ENCODE data around the gene SPATA17. TPM values are rescaled to one million over a fixed set of nuclear protein-coding genes. Genes with fewer than 3 reads are reported as not detected.
"Not testable (repeated sequence)": the region's sequence is repeated elsewhere in the genome, so short reads cannot be mapped to it uniquely, and the experiment has no call there.

The SPATA17 gene
- total and polyA plus RNA-seq, 7 donors = 0.34 to 0.56 (median 0.52) TPM; not detected in 2

DNA sequence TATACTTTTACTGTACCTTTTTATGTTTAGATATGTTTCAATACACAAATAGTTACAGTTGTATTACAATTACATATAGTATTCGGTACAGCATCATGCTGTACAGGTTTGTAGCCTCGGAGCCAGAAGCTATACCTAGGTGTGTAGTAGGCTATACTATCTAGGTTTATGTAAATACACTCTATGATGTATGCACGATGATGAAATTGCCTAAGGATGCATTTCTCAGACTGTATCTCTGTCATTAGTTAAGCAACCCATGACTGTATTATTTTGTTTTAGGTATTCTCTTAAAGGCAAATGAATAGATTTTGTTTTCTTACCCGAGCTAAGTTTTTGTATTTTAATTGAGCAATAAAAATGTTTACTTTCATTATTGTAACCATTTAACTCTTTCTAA is 56.4 kb downstream of the SPATA17 start:
- Histone ChIP-seq H3K36me3 (ENCODE audit: insufficient read depth in 1 of 2, low read depth in 1 of 2) (no peaks in the 10 kb centered on the region), H3K4me3 (no peak overlapping the region), H3K27me3 (ENCODE audit: insufficient read depth in 3 of 3, low read length in 2 of 3) (no peaks in the 10 kb centered on the region), H3K4me1 (no peaks in the 10 kb centered on the region), H3K27ac (no peak overlapping the region), H3K9me3 (no peaks in the 10 kb centered on the region)
- TF ChIP-seq, protein P1, sequence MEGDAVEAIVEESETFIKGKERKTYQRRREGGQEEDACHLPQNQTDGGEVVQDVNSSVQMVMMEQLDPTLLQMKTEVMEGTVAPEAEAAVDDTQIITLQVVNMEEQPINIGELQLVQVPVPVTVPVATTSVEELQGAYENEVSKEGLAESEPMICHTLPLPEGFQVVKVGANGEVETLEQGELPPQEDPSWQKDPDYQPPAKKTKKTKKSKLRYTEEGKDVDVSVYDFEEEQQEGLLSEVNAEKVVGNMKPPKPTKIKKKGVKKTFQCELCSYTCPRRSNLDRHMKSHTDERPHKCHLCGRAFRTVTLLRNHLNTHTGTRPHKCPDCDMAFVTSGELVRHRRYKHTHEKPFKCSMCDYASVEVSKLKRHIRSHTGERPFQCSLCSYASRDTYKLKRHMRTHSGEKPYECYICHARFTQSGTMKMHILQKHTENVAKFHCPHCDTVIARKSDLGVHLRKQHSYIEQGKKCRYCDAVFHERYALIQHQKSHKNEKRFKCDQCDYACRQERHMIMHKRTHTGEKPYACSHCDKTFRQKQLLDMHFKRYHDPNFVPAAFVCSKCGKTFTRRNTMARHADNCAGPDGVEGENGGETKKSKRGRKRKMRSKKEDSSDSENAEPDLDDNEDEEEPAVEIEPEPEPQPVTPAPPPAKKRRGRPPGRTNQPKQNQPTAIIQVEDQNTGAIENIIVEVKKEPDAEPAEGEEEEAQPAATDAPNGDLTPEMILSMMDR (IDR thresholded peaks at IDR 0.05) = no peak
- DNase-seq (no peak), ATAC-seq (no peak)
- intact Hi-C loops (cut with DNase I) = no loop called here
- WGBS, 3 donors = 81 to 87% (median 81%) methylated on average over 4 of the region's 4 CpGs

DNA sequence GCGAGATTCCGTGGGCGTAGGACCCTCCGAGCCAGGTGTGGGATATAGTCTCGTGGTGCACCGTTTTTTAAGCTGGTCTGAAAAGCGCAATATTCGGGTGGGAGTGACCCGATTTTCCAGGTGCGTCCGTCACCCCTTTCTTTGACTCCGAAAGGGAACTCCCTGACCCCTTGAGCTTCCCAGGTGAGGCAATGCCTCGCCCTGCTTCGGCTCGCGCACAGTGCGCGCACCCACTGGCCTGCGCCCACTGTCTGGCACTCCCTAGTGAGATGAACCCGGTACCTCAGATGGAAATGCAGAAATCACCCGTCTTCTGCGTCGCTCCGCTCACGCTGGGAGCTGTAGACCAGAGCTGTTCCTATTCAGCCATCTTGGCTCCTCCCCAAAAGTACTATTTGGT is 65.0 kb downstream of the SPATA17 start:
- H3K27me3 ChIP-seq (ENCODE audit: insufficient read depth in 3 of 3, low read length in 2 of 3); ATAC-seq; H3K4me3 ChIP-seq; DNase-seq; H3K4me1 ChIP-seq; H3K27ac ChIP-seq; H3K9me3 ChIP-seq; H3K36me3 ChIP-seq (ENCODE audit: insufficient read depth in 1 of 2, low read depth in 1 of 2); intact Hi-C loops (cut with DNase I): not testable (repeated sequence)
- 95 to 98% (median 97%) methylated on average over 18 to 22 of the region's 25 CpGs for WGBS, 3 donors

DNA sequence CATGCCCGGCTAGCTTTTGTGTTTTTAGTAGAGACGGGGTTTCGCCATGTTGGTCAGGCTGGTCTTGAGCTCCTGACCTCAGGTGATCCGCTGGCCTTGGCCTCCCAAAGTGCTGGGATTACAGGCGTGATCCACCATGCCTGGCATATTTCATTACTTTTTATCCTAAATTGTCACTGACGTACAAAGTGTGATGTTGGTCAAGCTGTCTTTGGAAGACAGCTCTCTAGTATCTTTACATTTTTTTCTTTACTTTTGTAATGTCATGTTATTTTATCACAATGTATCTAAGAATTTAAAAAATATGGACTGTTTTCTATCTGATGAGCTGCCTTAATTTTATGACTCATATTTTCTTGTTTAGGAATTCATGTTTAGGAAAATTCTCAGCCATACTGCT is 72.2 kb downstream of the SPATA17 start:
- no peaks in the 10 kb centered on the region for H3K9me3 ChIP-seq

DNA sequence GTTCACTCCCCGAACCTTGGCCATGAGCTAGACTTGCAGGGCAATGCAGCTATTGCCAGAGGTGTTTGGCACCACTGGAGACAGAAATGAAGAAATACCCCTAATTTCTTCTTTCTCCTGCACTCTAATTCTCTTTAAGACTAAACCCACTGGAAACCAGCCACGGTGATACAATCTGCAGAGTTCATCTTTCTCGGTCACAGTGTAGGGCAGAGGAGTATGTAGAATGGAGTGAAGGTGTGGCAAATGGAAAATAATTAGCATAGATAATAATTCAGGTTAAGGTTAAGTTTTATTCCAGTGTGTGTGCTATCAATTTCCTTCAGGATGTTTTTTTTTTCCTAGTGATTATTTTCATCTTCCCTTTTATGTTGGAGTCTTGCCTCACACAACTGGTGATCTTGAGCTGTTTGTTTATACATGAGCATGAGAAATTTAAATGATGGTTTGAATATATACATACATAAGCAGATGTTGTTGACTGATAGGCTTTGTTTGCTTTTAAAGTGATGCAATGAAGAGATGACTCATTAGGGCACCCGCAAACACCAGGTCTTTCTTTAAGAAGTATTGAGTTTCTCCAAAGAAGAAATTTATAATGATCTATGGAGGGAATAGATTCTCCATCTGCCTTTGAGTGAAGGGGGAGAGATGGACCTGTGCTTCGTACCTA is 81.9 kb downstream of the SPATA17 start:
- intact Hi-C loops (cut with DNase I) = no loop called here
- Histone ChIP-seq H3K27ac (no peak overlapping the region), H3K4me3 (no peak overlapping the region), H3K36me3 (ENCODE audit: insufficient read depth in 1 of 2, low read depth in 1 of 2) (no peaks in the 10 kb centered on the region), H3K9me3 (no peaks in the 10 kb centered on the region), H3K27me3 (ENCODE audit: insufficient read depth in 3 of 3, low read length in 2 of 3) (no peaks in the 10 kb centered on the region), H3K4me1 (no peaks in the 10 kb centered on the region)
- 79 to 87% (median 85%) methylated on average over 5 of the region's 5 CpGs for WGBS, 3 donors
- no peak for ATAC-seq
- TF ChIP-seq, protein P1 (IDR thresholded peaks at IDR 0.05) = no peak
- DNase-seq = no peak

More for the DNA sequence above, 72.2 kb downstream of the SPATA17 start:
- intact Hi-C loops (cut with DNase I) = no loop called here
- ATAC-seq (no peak), DNase-seq (no peak)
- WGBS, 3 donors = 91 to 95% (median 93%) methylated on average over 6 of the region's 6 CpGs
- Histone ChIP-seq H3K27ac (no peak overlapping the region), H3K36me3 (ENCODE audit: insufficient read depth in 1 of 2, low read depth in 1 of 2) (no peaks in the 10 kb centered on the region), H3K4me3 (no peak overlapping the region), H3K4me1 (no peaks in the 10 kb centered on the region), H3K27me3 (ENCODE audit: insufficient read depth in 3 of 3, low read length in 2 of 3) (no peaks in the 10 kb centered on the region)
- TF ChIP-seq, protein P1 (IDR thresholded peaks at IDR 0.05) = no peak

DNA sequence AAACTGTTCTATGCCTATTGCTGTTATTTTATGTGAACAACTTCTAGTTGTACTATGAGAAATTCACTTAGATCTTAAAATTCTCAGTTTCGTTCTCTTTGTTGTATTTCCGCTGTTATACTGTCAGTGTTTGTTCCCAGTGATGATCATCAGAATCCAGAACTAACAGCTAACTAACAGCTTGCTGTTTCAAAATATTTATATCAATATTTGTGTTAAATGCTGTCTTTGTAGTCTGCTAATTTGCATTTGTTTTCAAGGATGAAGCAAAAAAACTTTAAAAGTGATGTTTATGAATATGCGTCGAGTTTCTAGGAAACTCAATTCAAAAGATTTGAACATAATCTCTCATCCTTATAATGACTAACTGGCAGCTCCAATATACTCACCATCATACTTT is 84.5 kb downstream of the SPATA17 start:
- WGBS, 3 donors = 95 to 97% (median 95%) methylated on average over 4 of the region's 4 CpGs
- no peaks in the 10 kb centered on the region for H3K36me3 ChIP-seq (ENCODE audit: insufficient read depth in 1 of 2, low read depth in 1 of 2)
- H3K27ac ChIP-seq = no peak overlapping the region
- no peaks in the 10 kb centered on the region for H3K9me3 ChIP-seq
- intact Hi-C loops (cut with DNase I) = loop anchor here in 1 of 2 donors (5.0 kb wide), 1 partner anchor 1648 kb away; no protein-coding TSS in a partner anchor
- no peak overlapping the region for H3K4me3 ChIP-seq
- no peak for ATAC-seq
- TF ChIP-seq, protein P1 (IDR thresholded peaks at IDR 0.05) = no peak
- H3K4me1 ChIP-seq = no peaks in the 10 kb centered on the region
- H3K27me3 ChIP-seq (ENCODE audit: insufficient read depth in 3 of 3, low read length in 2 of 3) = no peaks in the 10 kb centered on the region
- no peak for DNase-seq

Data from psoas muscle (tissue), 8 donors.